ENCODE results near the gene PIR.

- no peak for TF ChIP-seq ZNF121 (CRISPR knock-in tag; IDR thresholded peaks at IDR 0.05)
- no peak for TF ChIP-seq CTCF (IDR thresholded peaks at IDR 0.05)
- TF ChIP-seq FOXK1 (CRISPR knock-in tag; IDR thresholded peaks at IDR 0.05) = no peak
- TF ChIP-seq RELA (CRISPR knock-in tag; IDR thresholded peaks at IDR 0.05; ENCODE audit: borderline replicate concordance) = no peak
Observed at GRCh38 chrX:15340867-15341266, 152.3 kb downstream of the PIR start.

Measured in WTC11 (cell line).